Thymus (tissue), 11 donors: Measurements from ENCODE around the gene RAET1L. TPM values are rescaled to one million over a fixed set of nuclear protein-coding genes. Genes with fewer than 3 reads are reported as not detected.
"Not testable (repeated sequence)": the region's sequence is repeated elsewhere in the genome, so short reads cannot be mapped to it uniquely, and the experiment has no call there.

ENCODE experiments used
- DNase-seq, 9 donors: peaks; one replicate each; pipeline ENCODE4 v3.0.0-alpha.2; 2013; ENCODE audit warnings: low spot score in 9 of 9, low read depth in 6 of 9, missing footprints in 1 of 9
- H3K27ac ChIP-seq, 2 donors: one replicate each; pipeline ENCODE4 v1.5.1; 2013; ENCODE audit warnings: control low read depth in 1 of 2, low read depth in 1 of 2, low read length in 1 of 2, mild to moderate bottlenecking in 1 of 2, moderate library complexity in 1 of 2
- H3K27me3 ChIP-seq, 2 donors: one replicate each; pipeline ENCODE4 v1.5.1; 2013; ENCODE audit warnings: low read length in 1 of 2; ENCODE audit not compliant: control insufficient read depth in 2 of 2, insufficient read depth in 1 of 2
- H3K36me3 ChIP-seq, 2 donors: one replicate each; pipeline ENCODE4 v1.5.1; 2013; ENCODE audit warnings: low read length in 1 of 2, mild to moderate bottlenecking in 1 of 2, moderate library complexity in 1 of 2; ENCODE audit not compliant: control insufficient read depth in 2 of 2, insufficient read depth in 2 of 2
- H3K4me1 ChIP-seq, 2 donors: one replicate each; pipeline ENCODE4 v1.5.1; 2013; ENCODE audit warnings: low read length in 2 of 2; ENCODE audit not compliant: control insufficient read depth in 2 of 2, insufficient read depth in 2 of 2
- H3K4me3 ChIP-seq, 2 donors: one replicate each; pipeline ENCODE4 v1.5.1; 2013; ENCODE audit warnings: low read length in 2 of 2, control low read depth in 1 of 2, mild to moderate bottlenecking in 1 of 2
- H3K9me3 ChIP-seq, 2 donors: one replicate each; pipeline ENCODE4 v1.5.1; 2013; ENCODE audit warnings: low read length in 1 of 2, mild to moderate bottlenecking in 1 of 2; ENCODE audit not compliant: control insufficient read depth in 2 of 2, insufficient read depth in 1 of 2
- WGBS: extraction: QIAGEN DNeasy Blood & Tissue Kit; methylation state at CpG from one replicate; pipeline ENCODE4 v1.1.7; 2013; 5-methylcytosine and 5-hydroxymethylcytosine counted together
- polyA plus RNA-seq: library from polyadenylated mRNA; stranded (reverse); fragments of 200-250 nt; gene quantifications from one replicate; pipeline ENCODE4 v1.2.3, GENCODE V29; 2013
- total RNA-seq: library from RNA; stranded (reverse); fragments of 120-200 nt; gene quantifications from one replicate; pipeline ENCODE4 v1.2.4, GENCODE V29; 2013
- donor health status: healthy.

RAET1L gene
- total and polyA plus RNA-seq, 2 donors, result 0.28 to 3.1 TPM

DNA sequence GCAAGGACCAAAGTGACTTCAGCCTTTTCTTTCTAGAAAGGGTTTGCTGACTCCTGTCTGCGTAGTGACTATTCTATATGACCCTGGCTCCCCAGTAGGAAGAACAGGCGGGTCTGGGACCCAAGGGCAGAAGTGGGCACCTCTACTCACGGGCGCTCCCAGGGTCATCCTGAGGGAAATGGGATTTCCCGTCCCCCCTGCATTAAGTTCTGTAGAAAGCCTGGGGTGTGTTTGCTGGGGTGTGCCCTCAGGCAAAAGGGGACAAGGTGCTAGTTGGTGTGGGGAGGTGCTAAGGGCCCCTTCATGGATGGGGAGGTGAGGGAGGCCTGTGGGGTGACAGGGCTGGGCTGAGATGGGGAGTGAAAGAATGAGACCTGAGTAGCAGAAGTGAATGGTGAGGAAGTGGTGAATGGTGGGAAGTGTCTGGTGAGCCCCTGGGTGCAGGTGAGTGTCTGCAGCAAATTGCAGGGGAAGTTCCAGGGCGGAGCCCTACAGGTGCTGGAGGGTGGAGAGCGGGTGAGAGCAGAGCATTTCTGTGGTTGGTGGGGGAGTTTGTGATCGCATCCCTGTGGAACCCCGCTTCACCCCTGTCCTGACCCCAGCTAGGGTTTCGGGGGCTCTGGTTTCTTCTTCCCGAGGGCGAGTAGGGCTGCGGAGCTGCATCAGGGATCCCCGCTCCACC lies 21.1 kb downstream of the RAET1L start:
- WGBS, result 37% methylated on average over 14 of the region's 14 CpGs
- no peaks in the 10 kb centered on the region for H3K9me3 ChIP-seq
- H3K27ac ChIP-seq, result no peak overlapping the region
- H3K4me1 ChIP-seq, result peaks cover 9 to 45% of the 10 kb centered on the region in 2 donors
- no peaks in the 10 kb centered on the region for H3K36me3 ChIP-seq
- peak in 2 of 9 donors; percentile 18 to 67 for DNase-seq
- peaks cover 3 to 48% of the 10 kb centered on the region in 2 donors for H3K27me3 ChIP-seq
- H3K4me3 ChIP-seq, result peak overlapping the region; percentile 65 to 67

DNA sequence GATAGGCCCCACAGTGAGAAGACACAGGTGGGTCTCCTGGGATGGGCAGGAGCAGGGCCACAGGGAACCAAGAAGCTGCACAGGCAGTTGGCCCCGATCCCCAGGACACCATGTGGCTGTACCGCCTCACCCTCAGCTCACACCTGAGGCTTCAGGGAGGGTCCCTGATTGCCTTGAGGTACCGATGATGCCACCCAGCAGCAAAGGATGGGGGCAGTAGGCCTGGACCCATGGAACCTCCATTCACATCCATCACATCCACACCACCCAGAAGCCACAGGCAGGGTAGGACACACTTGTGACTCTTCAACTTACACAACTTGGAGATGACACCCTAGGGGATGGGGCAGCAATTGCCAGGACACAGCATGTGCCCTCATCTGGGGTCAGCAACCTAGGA lies 21.7 kb downstream of the RAET1L start:
- not testable (repeated sequence) for H3K36me3 ChIP-seq, DNase-seq, H3K9me3 ChIP-seq, H3K27ac ChIP-seq, H3K4me3 ChIP-seq
- Histone ChIP-seq H3K4me1 (peaks cover 9 to 45% of the 10 kb centered on the region in 2 donors), H3K27me3 (peaks cover under 1 to 42% of the 10 kb centered on the region in 2 donors)
- WGBS, result 89% methylated on average over 3 of the region's 3 CpGs

DNA sequence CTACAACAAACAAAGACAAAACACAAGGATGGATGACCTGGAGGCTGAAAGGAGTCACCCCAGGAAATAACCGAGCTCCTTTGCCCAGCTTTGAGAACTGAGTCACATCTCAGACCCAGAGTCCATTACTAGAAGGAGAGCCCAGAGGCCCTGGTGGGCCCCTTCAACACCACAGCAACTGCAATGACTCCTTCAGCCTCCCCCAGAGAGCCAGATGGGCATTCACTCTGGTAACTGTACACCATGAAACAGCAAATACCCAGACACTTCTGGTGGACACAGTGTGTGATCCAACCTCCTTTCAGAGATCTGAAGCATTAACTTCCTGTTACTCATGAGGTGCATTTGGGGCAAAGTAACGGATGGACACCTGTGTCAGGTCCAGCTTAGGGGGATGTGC lies 22.6 kb downstream of the RAET1L start:
- Histone ChIP-seq H3K36me3 (peaks cover 0 to 3% of the 10 kb centered on the region in 2 donors), H3K27ac (no peak overlapping the region), H3K27me3 (peaks cover 0 to 37% of the 10 kb centered on the region in 2 donors), H3K4me1 (peaks cover 9 to 45% of the 10 kb centered on the region in 2 donors), H3K4me3 (no peak overlapping the region), H3K9me3 (no peaks in the 10 kb centered on the region)
- 96% methylated on average over 2 of the region's 2 CpGs for WGBS
- no peak for DNase-seq

DNA sequence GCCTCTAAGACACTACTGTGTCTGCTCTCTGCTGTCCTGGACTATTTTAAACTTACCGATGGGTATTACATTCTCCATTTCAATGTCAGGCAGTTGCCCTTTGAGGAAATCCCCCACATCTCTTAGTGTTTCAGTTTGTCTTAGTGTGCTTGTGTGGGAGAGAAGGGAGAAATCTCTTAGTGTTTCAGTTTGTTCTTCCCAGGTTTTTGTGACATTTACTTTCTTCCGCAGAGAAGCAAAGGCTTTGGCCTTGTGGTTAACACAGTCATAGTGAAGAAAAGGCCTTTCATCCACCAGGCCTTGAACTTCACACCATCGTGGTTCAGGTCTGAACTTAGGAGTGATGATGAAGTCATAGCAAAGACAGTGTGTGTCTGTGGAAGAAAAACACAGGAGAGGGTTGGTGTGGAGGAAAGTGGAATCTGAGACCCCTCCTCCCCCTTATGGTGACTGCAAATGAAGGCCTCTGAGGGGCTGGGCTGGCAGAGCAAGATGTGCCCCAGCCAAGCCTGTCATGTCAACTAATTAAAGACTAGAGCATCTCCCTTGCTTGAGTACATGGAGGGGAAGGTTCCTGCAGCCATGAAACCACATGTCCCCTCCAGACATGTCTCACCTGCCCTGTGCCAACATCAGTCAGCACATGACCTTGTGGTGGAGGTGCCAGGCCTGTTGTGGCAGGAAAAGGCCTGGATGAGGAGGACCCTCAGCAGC lies 23.9 kb downstream of the RAET1L start:
- peaks cover 0 to 33% of the 10 kb centered on the region in 2 donors for H3K27me3 ChIP-seq
- H3K36me3 ChIP-seq, result peaks cover 3 to 4% of the 10 kb centered on the region in 2 donors
- no peak overlapping the region for H3K4me3 ChIP-seq
- peaks cover 9 to 39% of the 10 kb centered on the region in 2 donors for H3K4me1 ChIP-seq
- no peaks in the 10 kb centered on the region for H3K9me3 ChIP-seq
- H3K27ac ChIP-seq, result no peak overlapping the region
- no peak for DNase-seq
- WGBS, result 67% methylated on average over 3 of the region's 3 CpGs

DNA sequence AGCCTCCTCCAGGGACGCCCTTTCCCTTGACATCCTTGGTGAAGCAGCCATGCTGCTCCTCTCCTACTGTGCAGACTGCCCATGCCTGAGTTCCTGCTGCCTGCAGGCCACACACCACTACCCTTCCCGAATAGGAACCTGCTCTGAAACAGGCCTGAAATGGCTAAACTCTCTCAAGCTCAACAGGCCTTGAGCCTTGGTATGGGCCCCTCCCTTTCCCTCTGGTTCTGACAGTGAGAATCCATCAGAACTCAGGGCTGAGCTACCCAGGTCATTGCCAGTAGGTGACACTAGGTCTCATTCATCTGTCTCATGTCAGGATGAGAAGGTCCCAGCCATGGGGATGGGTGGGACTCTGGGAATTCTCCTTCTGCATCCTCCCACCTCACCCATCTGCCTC lies 25.7 kb downstream of the RAET1L start:
- H3K27me3 ChIP-seq, result peaks cover 0 to 30% of the 10 kb centered on the region in 2 donors

DNA sequence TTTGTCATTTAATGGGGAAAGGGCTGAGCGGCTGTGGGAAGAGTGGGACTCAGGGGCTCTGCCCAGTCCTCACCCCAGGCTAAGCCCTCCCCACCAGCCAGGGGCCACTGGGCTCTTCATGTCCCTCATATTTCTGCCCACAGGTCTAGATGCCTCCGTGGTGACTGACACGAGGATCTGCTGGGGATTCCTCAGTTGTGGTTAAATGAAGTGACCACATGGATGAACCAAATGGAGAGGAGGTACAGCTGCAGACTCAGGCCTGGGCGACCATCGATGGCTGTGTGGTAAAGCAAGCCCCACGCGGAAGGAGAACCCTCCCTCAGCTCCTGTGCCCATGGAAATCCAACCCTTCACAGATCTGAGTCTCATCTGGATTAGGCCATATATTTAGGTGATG lies 29.4 kb downstream of the RAET1L start:
- Histone ChIP-seq H3K4me3 (no peak overlapping the region), H3K9me3 (no peaks in the 10 kb centered on the region), H3K36me3 (peaks cover 3 to 4% of the 10 kb centered on the region in 2 donors), H3K4me1 (peaks cover 0 to 22% of the 10 kb centered on the region in 2 donors), H3K27me3 (peaks cover 17 to 48% of the 10 kb centered on the region in 2 donors), H3K27ac (no peak overlapping the region)
- DNase-seq, result no peak
- 87% methylated on average over 7 of the region's 7 CpGs for WGBS

More for the DNA sequence above, 25.7 kb downstream of the RAET1L start:
- 91% methylated on average over 2 of the region's 2 CpGs for WGBS
- H3K27ac ChIP-seq, result no peak overlapping the region
- peaks cover 3 to 4% of the 10 kb centered on the region in 2 donors for H3K36me3 ChIP-seq
- DNase-seq, result no peak
- H3K4me1 ChIP-seq, result peaks cover 9 to 25% of the 10 kb centered on the region in 2 donors
- H3K4me3 ChIP-seq, result no peak overlapping the region
- no peaks in the 10 kb centered on the region for H3K9me3 ChIP-seq

DNA sequence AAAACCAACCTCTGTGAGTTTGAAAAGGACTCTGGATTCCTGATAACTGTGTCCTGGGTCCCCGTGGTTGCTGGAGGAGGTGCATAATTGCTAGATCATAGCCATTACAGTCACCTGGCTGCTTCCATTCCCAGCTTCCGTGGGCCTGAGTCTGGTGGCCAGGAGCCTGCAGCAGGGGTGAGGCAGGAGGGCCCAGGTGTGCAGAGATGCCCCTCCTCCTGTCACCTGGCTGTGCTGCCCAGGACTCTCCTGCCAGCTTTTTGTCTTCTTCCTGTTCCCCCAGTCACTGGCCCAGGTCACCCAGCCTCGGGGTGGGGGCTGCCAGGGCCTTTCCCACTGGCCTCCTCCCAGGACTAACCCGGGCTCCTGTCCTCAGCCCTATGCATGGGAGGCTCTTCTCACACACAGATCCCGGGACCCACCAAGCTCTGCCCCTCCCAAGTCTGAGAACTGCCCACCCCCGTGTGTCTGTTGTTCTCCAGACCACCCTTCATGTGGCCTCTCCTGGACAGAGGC lies 30.0 kb downstream of the RAET1L start:
- Histone ChIP-seq H3K4me3 (no peak overlapping the region), H3K27me3 (peaks cover 18 to 55% of the 10 kb centered on the region in 2 donors), H3K4me1 (peaks cover 0 to 24% of the 10 kb centered on the region in 2 donors), H3K9me3 (peaks cover 0 to 4% of the 10 kb centered on the region in 2 donors), H3K36me3 (peaks cover 3 to 4% of the 10 kb centered on the region in 2 donors), H3K27ac (no peak overlapping the region)
- 87% methylated on average over 6 of the region's 6 CpGs for WGBS
- no peak for DNase-seq

DNA sequence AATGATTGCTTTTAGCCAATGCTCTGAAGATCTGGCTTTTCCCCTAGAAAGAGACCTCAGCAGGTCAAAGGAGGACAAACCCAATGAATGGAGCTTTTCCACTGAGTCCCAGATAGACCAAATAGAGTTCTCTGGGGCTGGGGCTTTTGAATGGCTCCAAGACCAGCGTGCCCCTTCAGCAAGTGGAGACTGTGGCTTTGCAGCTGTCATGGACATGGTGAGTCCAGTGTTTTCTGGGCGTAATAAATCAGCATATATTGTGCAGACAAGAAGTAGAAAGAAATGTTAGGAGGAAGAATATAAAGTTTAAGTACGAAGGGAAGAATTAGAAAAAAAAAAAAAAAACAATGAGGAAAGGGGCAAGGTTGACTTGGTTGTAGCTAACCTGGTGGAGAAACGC lies 33.5 kb downstream of the RAET1L start:
- 46% methylated on average over 4 of the region's 4 CpGs for WGBS
- peaks cover 24 to 83% of the 10 kb centered on the region in 2 donors for H3K27me3 ChIP-seq

DNA sequence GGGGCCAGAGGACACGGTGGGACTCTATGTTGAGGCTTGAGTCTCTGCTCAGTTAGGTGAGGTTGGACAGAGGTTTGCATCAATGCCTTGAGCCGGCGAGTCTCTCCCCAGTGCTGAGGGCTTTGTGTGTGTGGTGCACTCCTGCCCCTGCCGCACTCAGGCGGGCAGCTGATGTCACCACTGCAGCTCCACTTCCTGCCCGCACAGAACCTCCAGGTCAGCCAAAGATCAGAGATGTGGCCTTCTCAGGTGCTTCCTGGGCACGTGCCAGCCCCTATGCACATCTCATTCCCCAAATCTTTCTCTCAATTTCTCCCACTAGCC lies 33.9 kb downstream of the RAET1L start:
- not testable (repeated sequence) for DNase-seq, H3K36me3 ChIP-seq, H3K27ac ChIP-seq
- peak overlapping the region; percentile 48 to 56 for H3K4me3 ChIP-seq
- H3K27me3 ChIP-seq, result peaks cover 25 to 87% of the 10 kb centered on the region in 2 donors
- WGBS, result 2% methylated on average over 7 of the region's 7 CpGs
- H3K4me1 ChIP-seq, result peaks cover 0 to 44% of the 10 kb centered on the region in 2 donors
- peaks cover 2 to 10% of the 10 kb centered on the region in 2 donors for H3K9me3 ChIP-seq

More for the DNA sequence above, 33.5 kb downstream of the RAET1L start:
- H3K27ac ChIP-seq, result no peak overlapping the region
- peaks cover 2 to 10% of the 10 kb centered on the region in 2 donors for H3K9me3 ChIP-seq
- DNase-seq, result peak in 1 of 9 donors; percentile 33
- H3K36me3 ChIP-seq, result no peaks in the 10 kb centered on the region
- peak overlapping the region; percentile 48 to 56 for H3K4me3 ChIP-seq
- peaks cover 0 to 44% of the 10 kb centered on the region in 2 donors for H3K4me1 ChIP-seq
